Heart right ventricle (tissue), 16 donors: ENCODE data around the gene NPC1L1. TPM values are rescaled to one million over a fixed set of nuclear protein-coding genes. Genes with fewer than 3 reads are reported as not detected.

Source experiments
- ATAC-seq, 8 donors: fragments of 200-7000 bp; cut with Tn5 transposase; one replicate each; pipeline ENCODE4 v1.9.1; 2020; ENCODE audit warnings: mild to moderate bottlenecking in 8 of 8, moderate library complexity in 8 of 8, moderate number of reproducible peaks in 1 of 8
- DNase-seq, 2 donors: peaks; one replicate each; pipeline ENCODE4 v3.0.0-alpha.2; 2020
- H3K27ac ChIP-seq, 10 donors: fragments of 200-600 bp; sonication (generic) in 2 of 10; one replicate each; pipeline versions ENCODE4 v1.5.0 to v1.8.0; 2020 to 2022; ENCODE audit warnings: mild to moderate bottlenecking in 3 of 10
- H3K27me3 ChIP-seq, 7 donors: fragments of 200-600 bp; one replicate each; pipeline ENCODE4 v1.8.0; 2021 to 2022; ENCODE audit warnings: mild to moderate bottlenecking in 2 of 7
- H3K36me3 ChIP-seq, 9 donors: fragments of 200-600 bp; sonication (generic) in 1 of 9; one replicate each; pipeline versions ENCODE4 v1.5.0 to v1.8.0; 2020 to 2022; ENCODE audit warnings: mild to moderate bottlenecking in 2 of 9
- H3K4me1 ChIP-seq, 9 donors: fragments of 200-600 bp; sonication (generic) in 1 of 9; one replicate each; pipeline versions ENCODE4 v1.5.0 to v1.8.0; 2020 to 2022; ENCODE audit warnings: mild to moderate bottlenecking in 4 of 9
- H3K4me3 ChIP-seq, 10 donors: fragments of 200-600 bp; sonication (generic) in 2 of 10; one replicate each; pipeline versions ENCODE4 v1.5.0 to v1.8.0; 2020 to 2022; ENCODE audit warnings: mild to moderate bottlenecking in 7 of 10, moderate library complexity in 2 of 10
- H3K9me3 ChIP-seq, 11 donors: fragments of 200-600 bp in 10 of 11; sonication (generic) in 2 of 11; one replicate each; pipeline versions ENCODE4 v1.5.0 to v1.8.0; 2013 to 2022; ENCODE audit warnings: mild to moderate bottlenecking in 2 of 11, control low read depth in 1 of 11, moderate library complexity in 1 of 11
- WGBS, 2 donors: extraction: QIAGEN DNeasy Blood & Tissue Kit; methylation state at CpG; one replicate each; pipeline ENCODE4 v1.1.7; 2013; ENCODE audit warnings: inconsistent platforms in 1 of 2; 5-methylcytosine and 5-hydroxymethylcytosine counted together
- intact Hi-C, 10 donors: fragments of 100-400 bp; cut with DNase I; formaldehyde crosslinking; loops; one replicate each; pipeline versions ENCODE4 v1.11.1 to v1.14.2; 2022
- polyA plus RNA-seq, 2 donors: library from polyadenylated mRNA; stranded (reverse); fragments of 200-250 nt; gene quantifications; one replicate each; pipeline ENCODE4 v1.2.3, GENCODE V29; 2013
- total RNA-seq, 10 donors: library from RNA; stranded (reverse); fragmentation: NEBNext Ultra II Directional in 3 of 10; extraction: Animal tissue kit (Norgen Biotek cat#: 25700) in 3 of 10; gene quantifications; one replicate each; pipeline versions ENCODE4 v1.2.1 to v1.2.4, GENCODE V29; 2021 to 2023
- TF ChIP-seq, protein P1 (sequence below), 9 donors: fragments of 200-600 bp; sonication (generic) in 2 of 9; IDR thresholded peaks; one replicate each; pipeline versions ENCODE4 v1.5.0 to v1.8.0; 2021 to 2022; ENCODE audit warnings: antibody characterized with exemption in 9 of 9, mild to moderate bottlenecking in 5 of 9, moderate library complexity in 1 of 9
- donor health status: Arrhythmogenic right ventricular cardiomyopathy.
- donor health status: ischemic (EF 13 %, LVEDD 7.1; RV severe dilation, severe dysfunction).
- donor health status: healthy with polysubstance abuse.
- donor health status: DM: no; HTN: yes; CAD: no.
- donor health status: DM: no; HTN: no; CAD: no.
- donor health status: ischemic (EF 25% LVEDD 6.9; RV normal size, moderate dysfunction).
- donor health status: ischemic (EF 25% LVEDD 5.7; RV mildly dilated, moderate dysfunction).
- donor health status: healthy.
- donor health status: DM: yes; HTN: yes; CAD: no.
- donor health status: Ischemic cardiomyopathy.
- donor health status: ischemic (EF 35%, LVEDD 5.7; RV mildly dilated, moderate dysfunction).
- donor health status: nonischemic (EF 11% LVEDD 7.7; RV severe dilation, severe dysfunction).
- donor health status: DM: yes; HTN: yes; CAD: no.
- donor health status: PGD.
- donor health status: ischemic (EF 29% LVEDD 5.4; RV normal size, mild dysfunction).
- donor health status: nonischemic (EF 23%, LVEDD 6.1; RV moderate dilation, normal function).

Gene NPC1L1
- total and polyA plus RNA-seq, 12 donors, result under 0.01 to 0.29 (median 0.12) TPM; not detected in 1

DNA sequence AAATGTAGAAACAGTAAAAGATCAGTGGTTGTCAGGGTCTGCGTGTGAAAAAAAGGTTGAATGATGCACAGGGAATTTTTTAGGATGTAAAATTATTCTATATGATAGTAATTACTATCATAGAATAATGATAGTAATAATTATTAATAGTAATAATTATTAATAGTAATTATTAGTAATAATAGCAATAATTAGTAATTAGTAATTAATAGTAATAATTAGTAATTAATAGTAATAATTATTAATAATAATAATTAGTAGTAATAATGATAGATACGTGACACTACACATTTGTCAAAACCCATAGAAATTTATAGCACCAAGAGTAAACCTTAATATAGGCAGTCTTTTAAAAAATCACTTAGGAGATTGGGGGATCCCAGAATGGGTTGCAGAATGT lies 46.2 kb downstream of the NPC1L1 start:
- Histone ChIP-seq H3K4me3 (no peak overlapping the region), H3K36me3 (no peaks in the 10 kb centered on the region), H3K27ac (no peak overlapping the region), H3K27me3 (peaks cover 0 to 7% (median 0%) of the 10 kb centered on the region in 7 donors), H3K4me1 (peaks cover 0 to 24% (median 4%) of the 10 kb centered on the region in 9 donors), H3K9me3 (no peaks in the 10 kb centered on the region)
- ATAC-seq, result no peak
- no peak for DNase-seq
- 81 to 84% methylated on average over 2 of the region's 2 CpGs for WGBS, 2 donors
- TF ChIP-seq, protein P1, sequence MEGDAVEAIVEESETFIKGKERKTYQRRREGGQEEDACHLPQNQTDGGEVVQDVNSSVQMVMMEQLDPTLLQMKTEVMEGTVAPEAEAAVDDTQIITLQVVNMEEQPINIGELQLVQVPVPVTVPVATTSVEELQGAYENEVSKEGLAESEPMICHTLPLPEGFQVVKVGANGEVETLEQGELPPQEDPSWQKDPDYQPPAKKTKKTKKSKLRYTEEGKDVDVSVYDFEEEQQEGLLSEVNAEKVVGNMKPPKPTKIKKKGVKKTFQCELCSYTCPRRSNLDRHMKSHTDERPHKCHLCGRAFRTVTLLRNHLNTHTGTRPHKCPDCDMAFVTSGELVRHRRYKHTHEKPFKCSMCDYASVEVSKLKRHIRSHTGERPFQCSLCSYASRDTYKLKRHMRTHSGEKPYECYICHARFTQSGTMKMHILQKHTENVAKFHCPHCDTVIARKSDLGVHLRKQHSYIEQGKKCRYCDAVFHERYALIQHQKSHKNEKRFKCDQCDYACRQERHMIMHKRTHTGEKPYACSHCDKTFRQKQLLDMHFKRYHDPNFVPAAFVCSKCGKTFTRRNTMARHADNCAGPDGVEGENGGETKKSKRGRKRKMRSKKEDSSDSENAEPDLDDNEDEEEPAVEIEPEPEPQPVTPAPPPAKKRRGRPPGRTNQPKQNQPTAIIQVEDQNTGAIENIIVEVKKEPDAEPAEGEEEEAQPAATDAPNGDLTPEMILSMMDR (IDR thresholded peaks at IDR 0.05), result no peak
- intact Hi-C loops, result no loop called here

DNA sequence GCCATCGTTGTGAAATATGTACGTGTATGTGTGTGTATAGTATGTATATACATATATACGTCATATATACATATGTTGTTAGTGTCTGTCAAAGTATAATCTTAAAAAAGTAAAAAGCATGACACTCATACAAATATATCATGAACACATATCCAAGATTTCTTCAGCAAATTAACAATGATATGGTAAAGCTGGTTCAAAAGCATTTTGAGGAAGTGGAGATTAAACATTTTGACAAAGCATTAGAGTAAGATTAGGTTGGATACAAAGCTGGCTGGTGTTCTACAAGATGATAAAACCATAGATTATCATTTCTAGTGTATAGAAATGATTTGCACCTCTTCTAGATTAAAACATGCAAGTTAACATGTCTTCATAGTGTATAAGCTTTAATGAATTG lies 49.9 kb downstream of the NPC1L1 start:
- peak overlapping the region in 9 of 10 donors; percentile 95 to 100 (median 98) for H3K27ac ChIP-seq
- no peaks in the 10 kb centered on the region for H3K36me3 ChIP-seq
- H3K4me3 ChIP-seq, result peak overlapping the region; percentile 80 to 92 (median 85)
- DNase-seq (no peak), ATAC-seq (no peak)
- intact Hi-C loops, result no loop called here
- H3K4me1 ChIP-seq, result peaks cover 0 to 41% (median 34%) of the 10 kb centered on the region in 9 donors
- no peaks in the 10 kb centered on the region for H3K9me3 ChIP-seq
- peaks cover 0 to 7% (median 0%) of the 10 kb centered on the region in 7 donors for H3K27me3 ChIP-seq
- TF ChIP-seq, protein P1 (IDR thresholded peaks at IDR 0.05), result no peak
- 6 to 11% methylated on average over 3 of the region's 3 CpGs for WGBS, 2 donors

- H3K4me1 ChIP-seq, result peaks cover 0 to 48% (median 41%) of the 10 kb centered on the region in 9 donors
- DNase-seq (peak; percentile 82 to 84), ATAC-seq (peak; percentile 96 to 98 (median 97))
- H3K4me3 ChIP-seq, result peak within 1 kb of the TSS; percentile 80 to 92 (median 85)
- intact Hi-C loops, result no loop called here
- TF ChIP-seq, protein P1 (IDR thresholded peaks at IDR 0.05), result peak in 5 of 9 donors; percentile 7 to 46 (median 29)
- H3K27me3 ChIP-seq, result peaks cover 0 to 7% (median 0%) of the 10 kb centered on the region in 7 donors
- peak within 1 kb of the TSS; percentile 95 to 100 (median 98) for H3K27ac ChIP-seq
- 1% methylated on average over 63 of the region's 63 CpGs for WGBS, 2 donors
- no peaks in the 10 kb centered on the region for H3K9me3 ChIP-seq
- H3K36me3 ChIP-seq, result no peaks in the 10 kb centered on the region
Measured at GRCh38 chr7:44490351-44491200, 50.6 kb downstream of the NPC1L1 start, which contains the start of gene NUDCD3. Gene NUDCD3 (minus strand): TSS chr7:44490658. CDS start chr7:44490600, 58 bp downstream.

DNA sequence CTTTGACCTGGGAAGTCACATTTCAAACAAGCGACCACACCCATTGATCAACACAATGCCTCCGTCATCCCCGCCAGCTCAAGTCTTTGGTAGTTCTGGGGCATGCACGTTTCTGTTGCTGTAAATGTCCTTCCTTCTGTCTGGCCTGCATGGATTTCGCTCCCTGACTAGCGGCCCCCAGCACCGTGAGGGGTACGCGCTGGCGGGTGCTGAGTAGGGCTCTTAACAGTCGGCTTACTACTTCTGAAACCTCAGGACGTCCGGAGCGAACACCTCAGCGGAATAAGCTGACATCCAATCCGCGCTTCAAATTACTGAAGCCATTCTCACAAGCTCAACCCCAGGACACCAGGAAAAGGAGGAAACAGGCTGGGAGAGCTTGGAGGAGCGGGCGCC lies 51.2 kb downstream of the NPC1L1 start:
- Histone ChIP-seq H3K4me1 (peaks cover 0 to 54% (median 47%) of the 10 kb centered on the region in 9 donors), H3K36me3 (peaks cover 0 to 4% (median 0%) of the 10 kb centered on the region in 9 donors), H3K27me3 (peaks cover 0 to 7% (median 0%) of the 10 kb centered on the region in 7 donors), H3K4me3 (peak overlapping the region; percentile 80 to 92 (median 85)), H3K9me3 (no peaks in the 10 kb centered on the region), H3K27ac (peak overlapping the region; percentile 95 to 100 (median 98))
- TF ChIP-seq, protein P1 (IDR thresholded peaks at IDR 0.05), result no peak
- whole genome bisulfite sequencing, 2 donors, result 0% methylated on average over 19 of the region's 19 CpGs
- intact Hi-C loops, result loop anchor here in 2 of 10 donors (5.0 to 10.0 kb wide), 2 partner anchors 75 to 82 kb away; partner anchors contain the start of gene DDX56 (in 1 of the 2)
- DNase-seq (no peak), ATAC-seq (peak; percentile 1 to 50 (median 16))
